ENCODE results near the gene C8G. TPM values are rescaled to one million over a fixed set of nuclear protein-coding genes. Genes with fewer than 3 reads are reported as not detected.

C8G gene
- total and polyA plus RNA-seq, 2 of the 4 experiments (the other 2 are of a cell fraction): 0.80 TPM; not detected in 1

DNA sequence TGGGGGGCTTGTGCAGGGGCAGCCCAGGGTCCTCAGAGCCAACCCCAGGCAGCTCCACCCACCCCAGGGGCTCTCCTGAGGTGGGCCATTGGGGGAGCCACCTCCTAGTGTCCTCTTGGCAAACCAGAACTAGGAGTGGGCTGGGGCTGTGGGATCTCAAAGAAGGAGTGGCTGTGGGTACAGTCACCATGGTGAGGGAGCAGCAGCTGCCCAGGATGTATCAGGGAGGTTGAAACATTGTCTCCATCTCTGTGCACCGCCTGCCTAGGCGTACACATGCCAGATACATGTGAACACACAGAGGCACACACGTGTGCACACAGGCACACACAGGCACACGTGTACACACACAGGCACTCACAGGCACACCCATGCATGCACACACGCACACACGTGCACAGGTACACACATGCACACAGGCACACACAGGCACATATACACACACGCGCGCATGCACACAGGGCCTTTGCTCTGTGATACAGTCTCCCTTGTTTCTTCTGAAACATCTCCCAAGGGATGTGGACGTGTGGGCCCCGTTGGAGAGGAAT is 17.7 kb downstream of the C8G start:
- Histone ChIP-seq H3K56ac (ENCODE audit: extremely low read depth, insufficient read depth, low read length) (no peak overlapping the region), H2BK20ac (ENCODE audit: low read depth, low read length) (no peak overlapping the region), H3K4me2 (ENCODE audit: low read depth, low read length) (no peak overlapping the region), H3K4me1 (ENCODE audit: control insufficient read depth, insufficient read depth, low read length) (no peaks in the 10 kb centered on the region), H2BK5ac (ENCODE audit: low read depth, low read length, poor library complexity, severe bottlenecking) (no peak overlapping the region), H3K14ac (replicated peaks; ENCODE audit: low read depth, low read length) (no peak overlapping the region), H4K20me1 (ENCODE audit: insufficient read depth, low read length) (no peaks in the 10 kb centered on the region), H4K91ac (ENCODE audit: insufficient read depth, low read depth, low read length) (no peak overlapping the region), H4K8ac (ENCODE audit: low read depth in 2 of 2, low read length in 2 of 2) (no peak overlapping the region), H2BK15ac (ENCODE audit: low read depth, low read length) (no peak overlapping the region), H3K27ac (ENCODE audit: insufficient read depth, low read length) (no peak overlapping the region), H3K4ac (ENCODE audit: low read depth, low read length) (no peak overlapping the region), H2BK120ac (ENCODE audit: low read depth, low read length) (no peak overlapping the region), H2AK5ac (ENCODE audit: low read depth, low read length) (no peak overlapping the region), H3K9me3 (ENCODE audit: control insufficient read depth, insufficient read depth, low read length) (no peaks in the 10 kb centered on the region), H3K9ac (ENCODE audit: low read depth, low read length) (no peak overlapping the region), H3K18ac (ENCODE audit: low read depth, low read length) (no peak overlapping the region), H2AK9ac (replicated peaks; ENCODE audit: low read depth, low read length, poor library complexity) (no peak overlapping the region), H3K79me1 (ENCODE audit: low read depth in 1 of 2, low read length in 2 of 2) (no peaks in the 10 kb centered on the region), H3K36me3 (ENCODE audit: control insufficient read depth, insufficient read depth, low read length) (no peaks in the 10 kb centered on the region), H2AFZ (replicated peaks; ENCODE audit: low read length, poor library complexity) (peak overlapping the region; percentile 3), H3K23ac (ENCODE audit: low read depth, low read length) (no peak overlapping the region), H4K5ac (ENCODE audit: low read depth, low read length) (no peak overlapping the region), H3K4me3 (ENCODE audit: insufficient read depth, low read depth, low read length) (no peak overlapping the region), H3K9me1 (ENCODE audit: insufficient read depth, low read length) (peaks cover 2% of the 10 kb centered on the region; the same call in 1 of the 2 replicates), H3K27me3 (ENCODE audit: control insufficient read depth, insufficient read depth, low read length) (peaks cover 24% of the 10 kb centered on the region)
- no peak for ATAC-seq (ENCODE audit: low read depth)
- POLR2A ChIA-PET (ENCODE audit: unreplicated experiment): no interaction called here
- TF ChIP-seq SMC3 (IDR thresholded peaks at IDR 0.05; ENCODE audit: low read depth, low read length): no peak
- no peak for TF ChIP-seq NFE2L2 (IDR thresholded peaks at IDR 0.05; ENCODE audit: low read depth, low read length)
- intact Hi-C loops (cut with micrococcal nuclease) (no loop called here), in situ Hi-C loops (cut with MboI; ENCODE audit: low sequenced_read_pairs) (no loop called here), dilution Hi-C loops (cut with HindIII; ENCODE audit: low sequenced_read_pairs, unreplicated experiment) (no loop called here)
- no TSS peak for BruUV-seq (replicated peaks)
- no CpG with 5 or more reads among the region's 11 CpGs for WGBS, 2 experiments (ENCODE audit: extremely low coverage in 2 of 2, insufficient read length in 1 of 2)
- no peak for DNase-seq
- CTCF ChIA-PET: no interaction called here

All from IMR-90 (cell line).